K562 (cell line): ENCODE measurements around the gene DLGAP1. TPM values are rescaled to one million over a fixed set of nuclear protein-coding genes. Genes with fewer than 3 reads are reported as not detected.
"Not testable (repeated sequence)": the region's sequence is repeated elsewhere in the genome, so short reads cannot be mapped to it uniquely, and the experiment has no call there.

Source experiments
- ATAC-seq: fragments of 200-7000 bp; cut with Tn5 transposase; 3 replicates; pipeline ENCODE4 v1.9.1; 2020; ENCODE audit warnings: moderate library complexity
- BruUV-seq: library from RNA; stranded (reverse); fragments of 400-500 nt; replicated peaks from 2 replicates; lab custom pipeline; 2021; lab: Mats Ljungman, UMichigan
- CTCF ChIA-PET: fragments of 300-600 bp; formaldehyde crosslinking; extraction: SDS; loops from one replicate; lab custom pipeline; 2021; ENCODE audit warnings: low intra/inter-chr PET ratio; lab: Yijun Ruan, JAX
- POLR2A ChIA-PET: fragments of 300-600, 350-650 bp; sonication (Branson Sonifier 250); formaldehyde crosslinking; extraction: SDS; loops from one replicate; lab custom pipeline; 2021; ENCODE audit warnings: antibody characterized with exemption, inconsistent platforms; lab: Yijun Ruan, JAX
- DNase-seq, 4 experiments: peaks; one replicate each; pipeline versions ENCODE4 v3.0.0 to v3.0.0-alpha.2; 2011 to 2018; ENCODE audit warnings: low spot score in 3 of 4, mixed read lengths in 3 of 4; ENCODE audit errors: extremely low read depth in 1 of 4
- FAIRE-seq: peaks from 2 replicates; lab custom pipeline; 2011; peaks lifted over from hg19 to GRCh38; lab: Jason Lieb, UNC
- H2AFZ ChIP-seq: 2 replicates; pipeline ENCODE4 v1.6.0; 2011; ENCODE audit warnings: low read depth, low read length, control low read depth, inconsistent platforms
- H3K27ac ChIP-seq: fragments of 200-600 bp; 3 replicates; pipeline ENCODE4 v1.8.0; 2011; ENCODE audit warnings: low read depth, mild to moderate bottlenecking, control low read depth, inconsistent platforms, low read length, moderate library complexity, mixed read lengths; ENCODE audit errors: extremely low read depth
- H3K27me3 ChIP-seq, 2 experiments: fragments of 300-600 bp in 1 of 2; 2 replicates in 1 of 2; 3 replicates in 1 of 2; pipeline versions ENCODE4 v1.6.0 to v1.8.0; 2011; ENCODE audit warnings: inconsistent platforms in 2 of 2, low read length in 2 of 2, mild to moderate bottlenecking in 1 of 2, mixed read lengths in 1 of 2, moderate library complexity in 1 of 2; ENCODE audit not compliant: control insufficient read depth in 2 of 2, insufficient read depth in 2 of 2
- H3K36me3 ChIP-seq: fragments of 300-600 bp; 3 replicates; pipeline ENCODE4 v1.8.0; 2011; ENCODE audit warnings: mild to moderate bottlenecking, low read length, inconsistent platforms; ENCODE audit not compliant: control insufficient read depth, insufficient read depth
- H3K4me1 ChIP-seq, 2 experiments: fragments of 200-600 bp in 1 of 2; replicated peaks in 1 of 2; 2 replicates in 1 of 2; 3 replicates in 1 of 2; pipeline versions ENCODE4 v1.5.1 to v1.8.0; 2011; ENCODE audit warnings: inconsistent platforms in 2 of 2, low read length in 2 of 2, mild to moderate bottlenecking in 1 of 2, mixed read lengths in 1 of 2, moderate library complexity in 1 of 2; ENCODE audit not compliant: control insufficient read depth in 2 of 2, insufficient read depth in 2 of 2
- H3K4me2 ChIP-seq: 2 replicates; pipeline ENCODE4 v1.6.1; 2011; ENCODE audit warnings: low read length, control low read depth, inconsistent platforms, mixed read lengths; ENCODE audit not compliant: insufficient read depth
- H3K4me3 ChIP-seq: fragments of 200-600 bp; sonication (generic), shearing (Covaris generic); 2 replicates; pipeline ENCODE4 v1.5.1; 2016; ENCODE audit warnings: control low read depth, inconsistent platforms
- H3K79me2 ChIP-seq: fragments of 200-600 bp; 3 replicates; pipeline ENCODE4 v1.8.0; 2011; ENCODE audit warnings: low read length, inconsistent platforms; ENCODE audit not compliant: control insufficient read depth, insufficient read depth
- H3K9ac ChIP-seq, 2 experiments: 2 replicates each; pipeline versions ENCODE4 v1.6.0 to v1.6.1; 2011; ENCODE audit warnings: low read depth in 2 of 2, low read length in 2 of 2, control low read depth in 1 of 2, inconsistent platforms in 1 of 2, mild to moderate bottlenecking in 1 of 2, mixed read lengths in 1 of 2; ENCODE audit not compliant: insufficient read depth in 1 of 2
- H3K9me1 ChIP-seq: one replicate; pipeline ENCODE4 v1.6.0; 2011; ENCODE audit warnings: inconsistent platforms, mild to moderate bottlenecking, low read length, moderate library complexity; ENCODE audit not compliant: control insufficient read depth, insufficient read depth
- H3K9me3 ChIP-seq: replicated peaks from 2 replicates; pipeline ENCODE4 v1.5.1; 2011; ENCODE audit warnings: low read depth, low read length, inconsistent platforms; ENCODE audit not compliant: control insufficient read depth, insufficient read depth
- H4K20me1 ChIP-seq: replicated peaks from 2 replicates; pipeline ENCODE4 v1.6.1; 2011; ENCODE audit warnings: low read length, inconsistent platforms, mixed read lengths; ENCODE audit not compliant: control insufficient read depth, insufficient read depth
- ARHGAP35 ChIP-seq: fragments of 450-650 bp; IDR thresholded peaks from 2 replicates; pipeline ENCODE4 v1.6.1; 2018; ENCODE audit not compliant: partially characterized antibody
- ELF2 ChIP-seq: fragments of 250-450 bp; sonication (Bioruptor Pico); IDR thresholded peaks from 2 replicates; pipeline ENCODE4 v1.5.0; 2021; ENCODE audit warnings: mild to moderate bottlenecking
- RAD51 ChIP-seq: fragments of 450-650 bp; IDR thresholded peaks from 2 replicates; pipeline ENCODE4 v1.7.1; 2016; ENCODE audit warnings: low read depth, mild to moderate bottlenecking, borderline replicate concordance
- RBM25 ChIP-seq: fragments of 200-400 bp; formaldehyde crosslinking; IDR thresholded peaks from 2 replicates; pipeline ENCODE4 v1.6.1; 2018; ENCODE audit warnings: low read length, low read depth, moderate library complexity; ENCODE audit not compliant: severe bottlenecking
- TAF9B ChIP-seq: fragments of 450-650 bp; IDR thresholded peaks from 2 replicates; pipeline ENCODE4 v1.6.1; 2018; ENCODE audit warnings: mild to moderate bottlenecking; ENCODE audit not compliant: partially characterized antibody
- ZNF146 ChIP-seq: IDR thresholded peaks from one replicate; pipeline ENCODE4 v1.6.1; 2018; ENCODE audit warnings: missing compliant biosample characterization; ENCODE audit not compliant: unreplicated experiment
- WGBS: fragments of 100-300 bp; shearing (Covaris generic); methylation state at CpG from one replicate; pipeline ENCODE4 v1.1.6; 2016; ENCODE audit warnings: low coverage, mixed read lengths; ENCODE audit not compliant: insufficient coverage; ENCODE audit errors: missing lambda C conversion rate; 5-methylcytosine and 5-hydroxymethylcytosine counted together
- in situ Hi-C: fragments of 300-500 bp; cut with MboI; formaldehyde crosslinking; loops from 4 replicates; pipeline ENCODE4 v1.15.0; 2018; ENCODE audit warnings: inconsistent platforms, mixed read lengths
- intact Hi-C: fragments of 100-400 bp; cut with micrococcal nuclease; formaldehyde crosslinking; loops from 2 replicates; pipeline ENCODE4 v1.14.2; 2022
- polyA plus RNA-seq, 8 experiments: library from polyadenylated mRNA; depleted of rRNA in 4 of 8; stranded (reverse) in 5 of 8; unstranded in 3 of 8; fragments of >200 nt; fragmentation: Nextera tagmentation in 2 of 8; fragmentation: Illumina TruSeq in 1 of 8; extraction: Ambion mirVana in 2 of 8; extraction: Trizol in 1 of 8; gene quantifications; 2 replicates each; pipeline versions ENCODE4 v1.2.1 to v1.2.3, GENCODE V29; 2011 to 2014; ENCODE audit warnings: inconsistent platforms in 1 of 8, missing spikeins in 1 of 8
- total RNA-seq, 7 experiments: library from RNA; depleted of rRNA in 6 of 7; stranded (reverse); fragments of >200 nt in 6 of 7; fragmentation: Illumina TruSeq in 2 of 7; extraction: Trizol in 2 of 7; gene quantifications; 2 replicates each; pipeline versions ENCODE4 v1.2.1 to v1.2.3, GENCODE V29; 2011 to 2021; ENCODE audit warnings: low replicate concordance in 1 of 7

The DLGAP1 gene
- total and polyA plus RNA-seq, 9 of the 15 experiments (the other 6 are each of a cell fraction or from before 2014, with no cell fraction given): 0.04 to 0.22 (median 0.08) TPM

GRCh38 chr18:4034815-4035214 lies 420.3 kb downstream of the DLGAP1 start:
- H3K79me2 ChIP-seq, H3K27ac ChIP-seq, H3K27me3 ChIP-seq, H3K9me1 ChIP-seq, DNase-seq, BruUV-seq, POLR2A ChIA-PET, H3K4me2 ChIP-seq, intact Hi-C loops, H3K4me3 ChIP-seq, H4K20me1 ChIP-seq, ATAC-seq, H3K9me3 ChIP-seq, in situ Hi-C loops, H3K9ac ChIP-seq, CTCF ChIA-PET, H3K36me3 ChIP-seq, H3K4me1 ChIP-seq, H2AFZ ChIP-seq, FAIRE-seq: not testable (repeated sequence)
- WGBS: 0% methylated on average over 4 of the region's 4 CpGs
- TF ChIP-seq RBM25 (peak; percentile 75), ZNF146 (CRISPR knock-in tag) (peak; percentile 65)

GRCh38 chr18:4026542-4026941 lies 428.6 kb downstream of the DLGAP1 start:
- no peaks in the 10 kb centered on the region for H3K36me3 ChIP-seq
- H3K27me3 ChIP-seq: no peaks in the 10 kb centered on the region
- no peaks in the 10 kb centered on the region for H4K20me1 ChIP-seq
- ATAC-seq (no peak), FAIRE-seq (no peak), DNase-seq (no peak)
- intact Hi-C loops (no loop called here), in situ Hi-C loops (no loop called here)
- H3K4me2 ChIP-seq: no peak overlapping the region
- no peaks in the 10 kb centered on the region for H3K4me1 ChIP-seq
- no peak overlapping the region for H3K27ac ChIP-seq
- H3K79me2 ChIP-seq: no peaks in the 10 kb centered on the region
- TF ChIP-seq TAF9B: no peak
- no peak for TF ChIP-seq RAD51
- TF ChIP-seq ARHGAP35: no peak
- TF ChIP-seq ELF2: no peak
- no peaks in the 10 kb centered on the region for H3K9me1 ChIP-seq
- H3K9ac ChIP-seq: no peak overlapping the region
- 0% methylated on average over 1 of the region's 1 CpG for WGBS
- no peaks in the 10 kb centered on the region for H3K9me3 ChIP-seq
- no peak overlapping the region for H3K4me3 ChIP-seq
- BruUV-seq: no TSS peak
- POLR2A ChIA-PET: no interaction called here
- H2AFZ ChIP-seq: no peak overlapping the region
- CTCF ChIA-PET: no interaction called here
